NCI-H1092 treated with DMSO at 0.1 percent for 48 hours (cell line): Measurements from ENCODE around the gene NECTIN2.
"Not testable (repeated sequence)": the region's sequence is repeated elsewhere in the genome, so short reads cannot be mapped to it uniquely, and the experiment has no call there.

ENCODE experiments used
- DNase-seq: peaks from one replicate; lab custom pipeline; 2025; lab: John Stamatoyannopoulos, UW

Gene NECTIN2

GRCh38 chr19:44908074-44908835, 62.2 kb downstream of the NECTIN2 start:
- DNase-seq, result no peak

- DNase-seq, result no peak
Observed at GRCh38 chr19:44908836-44909261, 62.8 kb downstream of the NECTIN2 start.

GRCh38 chr19:44909775-44910174, 63.7 kb downstream of the NECTIN2 start:
- DNase-seq, result no peak

GRCh38 chr19:44911896-44912295, 65.8 kb downstream of the NECTIN2 start:
- DNase-seq, result not testable (repeated sequence)

GRCh38 chr19:44912854-44913253, 66.8 kb downstream of the NECTIN2 start:
- no peak for DNase-seq

GRCh38 chr19:44913512-44914432, 67.7 kb downstream of the NECTIN2 start:
- not testable (repeated sequence) for DNase-seq

- DNase-seq, result peak; percentile 80
Observed at GRCh38 chr19:44914433-44915206, 68.5 kb downstream of the NECTIN2 start, which contains the start of gene APOC1. TSS of gene APOC1 (plus strand) at chr19:44914608. CDS start at chr19:44914892, 284 bp downstream.

- DNase-seq, result no peak
Observed at GRCh38 chr19:44924243-44924725, 78.2 kb downstream of the NECTIN2 start.

GRCh38 chr19:44925114-44925891, 79.2 kb downstream of the NECTIN2 start:
- DNase-seq, result peak; percentile 37

- DNase-seq, result not testable (repeated sequence)
Observed at GRCh38 chr19:44926245-44927077, 80.4 kb downstream of the NECTIN2 start.

- DNase-seq, result no peak
Observed at GRCh38 chr19:44927746-44928145, 81.6 kb downstream of the NECTIN2 start.

GRCh38 chr19:44930088-44930487, 84.0 kb downstream of the NECTIN2 start:
- DNase-seq, result no peak

- no peak for DNase-seq
Observed at GRCh38 chr19:44931541-44931940, 85.4 kb downstream of the NECTIN2 start.
